GM12878 (cell line): Measurements from ENCODE around the gene PKP4. TPM values are rescaled to one million over a fixed set of nuclear protein-coding genes. Genes with fewer than 3 reads are reported as not detected.

Experiments
- ATAC-seq: fragments of 200-7000 bp; cut with Tn5 transposase; 3 replicates; pipeline ENCODE4 v1.9.1; 2020; ENCODE audit warnings: mild to moderate bottlenecking, moderate library complexity
- BruUV-seq: library from RNA; stranded (reverse); fragments of 400-500 nt; replicated peaks from 2 replicates; lab custom pipeline; 2021; lab: Mats Ljungman, UMichigan
- CTCF ChIA-PET: fragments of 300-600 bp; sonication (Branson Sonifier 250); formaldehyde crosslinking; extraction: SDS; loops from one replicate; lab custom pipeline; 2021; ENCODE audit warnings: inconsistent platforms; lab: Yijun Ruan, JAX
- POLR2A ChIA-PET: fragments of 350-600 bp; formaldehyde crosslinking; extraction: SDS; loops from one replicate; lab custom pipeline; 2021; ENCODE audit warnings: inconsistent platforms; lab: Charles Lee
- RAD21 ChIA-PET: fragments of 300-600 bp; sonication (Branson Sonifier 250); formaldehyde crosslinking; loops from one replicate; lab custom pipeline; 2023; ENCODE audit warnings: antibody characterized with exemption; ENCODE audit not compliant: unreplicated experiment; lab: Charles Lee
- SMC1A ChIA-PET: fragments of 300-600 bp; sonication (Branson Sonifier 250); formaldehyde crosslinking; loops from one replicate; lab custom pipeline; 2023; ENCODE audit not compliant: unreplicated experiment, uncharacterized antibody; lab: Charles Lee
- DNase-seq: peaks from one replicate; pipeline ENCODE4 v3.0.0-alpha.2; 2011; ENCODE audit warnings: low read depth, low spot score
- FAIRE-seq: peaks from 3 replicates; lab custom pipeline; 2011; peaks lifted over from hg19 to GRCh38; lab: Jason Lieb, UNC
- H2AFZ ChIP-seq: 2 replicates; pipeline ENCODE4 v1.6.0; 2011; ENCODE audit warnings: low read depth, low read length, control low read depth; ENCODE audit not compliant: control insufficient read depth
- H3K27ac ChIP-seq: 2 replicates; pipeline ENCODE4 v1.5.1; 2011; ENCODE audit warnings: control low read depth; ENCODE audit not compliant: control insufficient read depth, insufficient read depth
- H3K27me3 ChIP-seq, 2 experiments: replicated peaks in 1 of 2; 2 replicates each; pipeline versions ENCODE4 v1.6.0 to v1.6.1; 2011; ENCODE audit warnings: low read length in 1 of 2; ENCODE audit not compliant: control insufficient read depth in 2 of 2, insufficient read depth in 2 of 2
- H3K36me3 ChIP-seq, 2 experiments: 2 replicates each; pipeline ENCODE4 v1.5.1; 2011; ENCODE audit warnings: low read length in 1 of 2; ENCODE audit not compliant: control insufficient read depth in 2 of 2, insufficient read depth in 2 of 2
- H3K4me1 ChIP-seq: 2 replicates; pipeline ENCODE4 v1.6.1; 2011; ENCODE audit warnings: mild to moderate bottlenecking, low read length, moderate library complexity, mixed read lengths; ENCODE audit not compliant: control insufficient read depth, insufficient read depth
- H3K4me2 ChIP-seq: 2 replicates; pipeline ENCODE4 v1.6.0; 2011; ENCODE audit warnings: control low read depth; ENCODE audit not compliant: control insufficient read depth, insufficient read depth
- H3K4me3 ChIP-seq: fragments of 200-600 bp; sonication (generic); 2 replicates; pipeline ENCODE4 v1.5.1; 2016
- H3K79me2 ChIP-seq: 2 replicates; pipeline ENCODE4 v1.6.0; 2011; ENCODE audit warnings: low read length; ENCODE audit not compliant: control insufficient read depth, insufficient read depth
- H3K9ac ChIP-seq: 2 replicates; pipeline ENCODE4 v1.8.0; 2011; ENCODE audit warnings: low read length, control low read depth, mixed read lengths; ENCODE audit not compliant: control insufficient read depth, insufficient read depth
- H3K9me3 ChIP-seq: replicated peaks from 3 replicates; pipeline ENCODE4 v1.5.1; 2011; ENCODE audit warnings: mild to moderate bottlenecking, low read length; ENCODE audit not compliant: control insufficient read depth, insufficient read depth
- H4K20me1 ChIP-seq: 2 replicates; pipeline ENCODE4 v1.6.0; 2011; ENCODE audit not compliant: control insufficient read depth, insufficient read depth
- E4F1 ChIP-seq: fragments of 450-650 bp; IDR thresholded peaks from 2 replicates; pipeline ENCODE4 v1.6.1; 2018; ENCODE audit warnings: borderline replicate concordance, mild to moderate bottlenecking; ENCODE audit not compliant: partially characterized antibody
- ELK1 ChIP-seq: IDR thresholded peaks from 2 replicates; pipeline ENCODE4 v1.6.1; 2012; ENCODE audit warnings: low read depth, low read length, improper control_type of control experiment
- IKZF2 ChIP-seq, 2 experiments: fragments of 450-650 bp; IDR thresholded peaks; 2 replicates each; pipeline ENCODE4 v1.6.1; 2017; ENCODE audit warnings: mild to moderate bottlenecking in 2 of 2, moderate library complexity in 2 of 2
- NFYA ChIP-seq: IDR thresholded peaks from 2 replicates; pipeline ENCODE4 v1.6.1; 2011; ENCODE audit warnings: low read depth, mild to moderate bottlenecking, low read length, improper control_type of control experiment, borderline replicate concordance
- SIN3A ChIP-seq: IDR thresholded peaks from 2 replicates; pipeline ENCODE4 v1.6.1; 2012; ENCODE audit warnings: low read depth, low read length, improper control_type of control experiment
- STAT3 ChIP-seq: IDR thresholded peaks from 2 replicates; pipeline ENCODE4 v1.6.1; 2011; ENCODE audit warnings: low read depth, low read length, improper control_type of control experiment
- YBX1 ChIP-seq: fragments of 450-650 bp; IDR thresholded peaks from 2 replicates; pipeline ENCODE4 v1.6.1; 2016; ENCODE audit warnings: antibody characterized with exemption
- ZNF274 ChIP-seq: IDR thresholded peaks from one replicate; pipeline ENCODE4 v1.8.0; 2011; ENCODE audit not compliant: insufficient read length, insufficient read depth
- ZNF622 ChIP-seq: fragments of 450-650 bp; IDR thresholded peaks from 2 replicates; pipeline ENCODE4 v1.6.1; 2017; ENCODE audit warnings: mild to moderate bottlenecking, inconsistent platforms
- WGBS: methylation state at CpG from one replicate; pipeline ENCODE4 v1.1.6; 2016; ENCODE audit warnings: low lambda C conversion rate; ENCODE audit not compliant: insufficient replicate concordance, insufficient coverage; ENCODE audit errors: missing lambda C conversion rate; 5-methylcytosine and 5-hydroxymethylcytosine counted together
- in situ Hi-C: fragments of 300-500 bp; cut with MboI; formaldehyde crosslinking; loops from 9 replicates; pipeline ENCODE4 v1.14.3; 2018; ENCODE audit warnings: mixed read lengths
- intact Hi-C: fragments of 100-400 bp; cut with micrococcal nuclease; formaldehyde crosslinking; loops from one replicate; pipeline ENCODE4 v1.14.2; 2022; ENCODE audit not compliant: unreplicated experiment
- polyA plus RNA-seq, 11 experiments: library from polyadenylated mRNA; depleted of rRNA in 4 of 11; unstranded in 6 of 11; stranded (reverse) in 5 of 11; fragments of >200 nt; fragmentation: Nextera tagmentation in 4 of 11; fragmentation: Illumina TruSeq in 1 of 11; extraction: Ambion mirVana in 4 of 11; extraction: Trizol in 1 of 11; gene quantifications; 1 replicate in 1 of 11; 2 replicates in 10 of 11; pipeline versions ENCODE4 v1.2.1 to v1.2.3, GENCODE V29; 2011 to 2016; ENCODE audit warnings: inconsistent platforms in 2 of 11, missing spikeins in 2 of 11, low read depth in 1 of 11
- total RNA-seq, 4 experiments: library from RNA; depleted of rRNA in 3 of 4; stranded (reverse); fragments of >200 nt in 3 of 4; fragmentation: Illumina TruSeq in 1 of 4; extraction: Trizol in 1 of 4; gene quantifications; 2 replicates each; pipeline versions ENCODE4 v1.2.1 to v1.2.3, GENCODE V29; 2013 to 2021

PKP4 gene
- total and polyA plus RNA-seq, 10 of the 15 experiments (the other 5 are each of a cell fraction or from before 2014, with no cell fraction given) = 4.8 to 35.8 (median 17.7) TPM

- CTCF ChIA-PET = interaction anchor here (0.6 to 0.9 kb wide), 3 partner anchors 9 to 216 kb away, joined by 3 to 4 read pairs (median 3); no protein-coding TSS in a partner anchor
- in situ Hi-C loops = no loop called here
- FAIRE-seq = no peak
Observed at GRCh38 chr2:158610059-158610458, 153.3 kb downstream of the PKP4 start.

More at GRCh38 chr2:158610059-158610458, 153.3 kb downstream of the PKP4 start:
- intact Hi-C loops = no loop called here
- no peak overlapping the region for H3K4me3 ChIP-seq
- no peaks in the 10 kb centered on the region for H3K79me2 ChIP-seq
- no peaks in the 10 kb centered on the region for H3K27me3 ChIP-seq
- no peaks in the 10 kb centered on the region for H3K4me1 ChIP-seq
- BruUV-seq = no TSS peak
- H3K36me3 ChIP-seq = no peaks in the 10 kb centered on the region
- SMC1A ChIA-PET = interaction anchor here (0.8 to 2.8 kb wide), 4 partner anchors 9 to 49 kb away, joined by 3 to 10 read pairs (median 4); no protein-coding TSS in a partner anchor
- no peak for ATAC-seq
- POLR2A ChIA-PET = no interaction called here
- no peak overlapping the region for H3K4me2 ChIP-seq
- WGBS = 99% methylated on average over 4 of the region's 4 CpGs
- RAD21 ChIA-PET = no interaction called here
- H3K27ac ChIP-seq = no peak overlapping the region
- no peaks in the 10 kb centered on the region for H4K20me1 ChIP-seq
- no peak overlapping the region for H3K9ac ChIP-seq
- H2AFZ ChIP-seq = no peak overlapping the region
- no peak for DNase-seq
- no peaks in the 10 kb centered on the region for H3K9me3 ChIP-seq
- no peak for TF ChIP-seq NFYA
- TF ChIP-seq ZNF274 = no peak
- no peak for TF ChIP-seq SIN3A
- no peak for TF ChIP-seq STAT3
- no peak for TF ChIP-seq YBX1
- no peak for TF ChIP-seq ZNF622
- no peak for TF ChIP-seq IKZF2 (IDR thresholded peaks at IDR 0.05)
- TF ChIP-seq ELK1 = no peak
- no peak for TF ChIP-seq E4F1
